Loucy (cell line): ENCODE measurements around the gene ACAN.

Experiments used
- H2AFZ ChIP-seq: fragments of 200-600 bp; sonication (generic); 2 replicates; pipeline ENCODE4 v1.6.0; 2016; ENCODE audit warnings: antibody characterized with exemption, mild to moderate bottlenecking, low read length, moderate library complexity
- H3F3A ChIP-seq: fragments of 200-600 bp; 2 replicates; pipeline ENCODE4 v1.6.0; 2016; ENCODE audit warnings: antibody characterized with exemption, low read depth, mild to moderate bottlenecking
- H3K27me3 ChIP-seq: fragments of 200-600 bp; sonication (generic); 2 replicates; pipeline ENCODE4 v1.6.1; 2014; ENCODE audit warnings: low read length, mild to moderate bottlenecking; ENCODE audit not compliant: insufficient read depth, poor library complexity, severe bottlenecking
- H3K36me3 ChIP-seq: fragments of 200-600 bp; sonication (generic); 2 replicates; pipeline ENCODE4 v1.6.1; 2016; ENCODE audit warnings: low read length; ENCODE audit not compliant: insufficient read depth
- H3K4me1 ChIP-seq: fragments of 200-600 bp; sonication (generic); 2 replicates; pipeline ENCODE4 v1.5.1; 2014; ENCODE audit warnings: low read length, mild to moderate bottlenecking; ENCODE audit not compliant: insufficient read depth, poor library complexity, severe bottlenecking
- H3K4me2 ChIP-seq: fragments of 200-600 bp; sonication (generic); 2 replicates; pipeline ENCODE4 v1.6.0; 2014; ENCODE audit warnings: antibody characterized with exemption, low read length, low read depth, mild to moderate bottlenecking; ENCODE audit not compliant: poor library complexity, severe bottlenecking
- H3K4me3 ChIP-seq: fragments of 200-600 bp; sonication (generic); 2 replicates; pipeline ENCODE4 v1.5.1; 2014; ENCODE audit warnings: low read length, mild to moderate bottlenecking, mixed read lengths; ENCODE audit not compliant: poor library complexity, severe bottlenecking
- H3K79me2 ChIP-seq: fragments of 200-600 bp; sonication (generic); 2 replicates; pipeline ENCODE4 v1.6.1; 2014; ENCODE audit warnings: low read length; ENCODE audit not compliant: insufficient read depth
- H3K9ac ChIP-seq: fragments of 200-600 bp; sonication (generic); 2 replicates; pipeline ENCODE4 v1.6.0; 2014; ENCODE audit warnings: mild to moderate bottlenecking, low read depth, low read length, moderate library complexity; ENCODE audit not compliant: poor library complexity, severe bottlenecking
- H3K9me2 ChIP-seq: fragments of 200-600 bp; sonication (generic); replicated peaks from 2 replicates; pipeline ENCODE4 v1.6.1; 2016; ENCODE audit warnings: low read depth, low read length, mixed read lengths
- H3K9me3 ChIP-seq: fragments of 200-600 bp; sonication (generic); 2 replicates; pipeline ENCODE4 v1.6.1; 2014; ENCODE audit warnings: mild to moderate bottlenecking, antibody characterized with exemption, low read length, low read depth; ENCODE audit not compliant: insufficient read depth
- H4K20me1 ChIP-seq: fragments of 200-600 bp; sonication (generic); 2 replicates; pipeline ENCODE4 v1.6.0; 2014; ENCODE audit warnings: antibody characterized with exemption, low read length, mild to moderate bottlenecking; ENCODE audit not compliant: insufficient read depth, poor library complexity, severe bottlenecking
- EZH2phosphoT487 ChIP-seq: fragments of 200-600 bp; IDR thresholded peaks from 2 replicates; pipeline ENCODE4 v1.6.1; 2018; ENCODE audit warnings: antibody characterized with exemption, mild to moderate bottlenecking, moderate library complexity, borderline replicate concordance
- TF ChIP-seq, protein P1 (sequence below): fragments of 200-600 bp; sonication (generic); conservative IDR thresholded peaks from 2 replicates; pipeline ENCODE4 v1.5.1; 2014; ENCODE audit warnings: mild to moderate bottlenecking, antibody characterized with exemption, low read length

ACAN gene

DNA sequence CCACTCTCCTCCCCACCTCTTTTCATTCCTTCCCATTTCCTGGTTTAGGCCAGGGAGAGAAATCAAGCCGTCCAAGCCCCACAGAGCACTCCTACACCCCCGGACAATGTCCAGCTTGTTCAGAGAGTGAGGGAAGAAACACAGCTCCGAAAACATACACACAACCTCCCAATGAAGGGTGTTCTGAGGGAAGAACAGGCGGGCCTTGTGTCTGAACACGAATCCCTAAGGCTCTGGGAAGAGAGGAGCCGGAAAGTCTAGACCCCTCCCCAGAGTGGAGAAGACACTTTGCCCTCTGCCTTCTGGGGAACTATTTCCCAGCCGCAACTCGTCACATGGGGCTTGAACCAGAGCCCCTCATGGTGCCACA is 30.5 kb downstream of the ACAN start:
- H3K4me3 ChIP-seq, result no peak overlapping the region
- H4K20me1 ChIP-seq, result no peaks in the 10 kb centered on the region
- TF ChIP-seq, protein P1, sequence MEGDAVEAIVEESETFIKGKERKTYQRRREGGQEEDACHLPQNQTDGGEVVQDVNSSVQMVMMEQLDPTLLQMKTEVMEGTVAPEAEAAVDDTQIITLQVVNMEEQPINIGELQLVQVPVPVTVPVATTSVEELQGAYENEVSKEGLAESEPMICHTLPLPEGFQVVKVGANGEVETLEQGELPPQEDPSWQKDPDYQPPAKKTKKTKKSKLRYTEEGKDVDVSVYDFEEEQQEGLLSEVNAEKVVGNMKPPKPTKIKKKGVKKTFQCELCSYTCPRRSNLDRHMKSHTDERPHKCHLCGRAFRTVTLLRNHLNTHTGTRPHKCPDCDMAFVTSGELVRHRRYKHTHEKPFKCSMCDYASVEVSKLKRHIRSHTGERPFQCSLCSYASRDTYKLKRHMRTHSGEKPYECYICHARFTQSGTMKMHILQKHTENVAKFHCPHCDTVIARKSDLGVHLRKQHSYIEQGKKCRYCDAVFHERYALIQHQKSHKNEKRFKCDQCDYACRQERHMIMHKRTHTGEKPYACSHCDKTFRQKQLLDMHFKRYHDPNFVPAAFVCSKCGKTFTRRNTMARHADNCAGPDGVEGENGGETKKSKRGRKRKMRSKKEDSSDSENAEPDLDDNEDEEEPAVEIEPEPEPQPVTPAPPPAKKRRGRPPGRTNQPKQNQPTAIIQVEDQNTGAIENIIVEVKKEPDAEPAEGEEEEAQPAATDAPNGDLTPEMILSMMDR, result no peak
- TF ChIP-seq EZH2phosphoT487, result no peak
- H3K9me2 ChIP-seq, result no peaks in the 10 kb centered on the region
- no peak overlapping the region for H2AFZ ChIP-seq
- H3K79me2 ChIP-seq, result no peaks in the 10 kb centered on the region
- no peaks in the 10 kb centered on the region for H3K27me3 ChIP-seq
- H3K9ac ChIP-seq, result no peak overlapping the region
- H3K36me3 ChIP-seq, result no peaks in the 10 kb centered on the region
- no peaks in the 10 kb centered on the region for H3K4me1 ChIP-seq
- no peaks in the 10 kb centered on the region for H3K9me3 ChIP-seq
- H3K4me2 ChIP-seq, result no peak overlapping the region
- no peaks in the 10 kb centered on the region for H3F3A ChIP-seq

DNA sequence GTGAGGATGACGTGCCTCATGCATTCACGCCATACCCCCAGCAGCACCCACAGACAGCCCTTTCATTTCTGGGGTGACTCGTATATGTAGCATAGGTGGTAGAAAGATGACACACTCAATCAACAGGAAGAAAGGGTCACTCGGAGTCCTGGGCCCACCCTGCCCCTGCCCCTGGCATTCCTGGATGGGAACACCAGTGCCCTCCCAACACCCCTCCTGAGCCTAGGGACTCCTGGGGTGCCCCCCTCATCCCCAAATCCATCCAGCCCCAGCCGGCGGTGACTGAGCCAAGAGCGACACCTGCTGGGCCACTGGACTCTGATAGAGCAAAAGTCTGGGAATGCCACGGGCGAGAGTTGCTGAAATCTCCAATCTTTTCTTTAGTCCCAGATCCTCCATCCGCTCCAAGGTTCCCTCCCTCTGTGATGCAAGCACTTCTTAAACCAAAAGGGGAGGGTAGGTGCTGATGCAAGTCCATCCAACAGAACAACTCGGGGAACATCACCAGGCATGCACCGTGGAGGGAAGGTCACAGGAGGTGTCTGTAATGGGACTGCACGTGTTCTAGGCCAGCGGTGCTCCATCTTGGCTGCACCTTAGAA is 31.1 kb downstream of the ACAN start:
- H4K20me1 ChIP-seq, result no peaks in the 10 kb centered on the region
- H3K27me3 ChIP-seq, result no peaks in the 10 kb centered on the region
- no peaks in the 10 kb centered on the region for H3F3A ChIP-seq
- H3K4me3 ChIP-seq, result no peak overlapping the region
- no peak overlapping the region for H3K9ac ChIP-seq
- H3K4me1 ChIP-seq, result no peaks in the 10 kb centered on the region
- no peaks in the 10 kb centered on the region for H3K9me2 ChIP-seq
- TF ChIP-seq, protein P1, result 0 out of 2 replicates have a peak, but pooled peaks have one; percentile 32
- TF ChIP-seq EZH2phosphoT487, result no peak
- H3K9me3 ChIP-seq, result no peaks in the 10 kb centered on the region
- H3K79me2 ChIP-seq, result no peaks in the 10 kb centered on the region
- H3K4me2 ChIP-seq, result no peak overlapping the region
- no peak overlapping the region; the same call in 1 of the 2 replicates for H2AFZ ChIP-seq
- H3K36me3 ChIP-seq, result no peaks in the 10 kb centered on the region

DNA sequence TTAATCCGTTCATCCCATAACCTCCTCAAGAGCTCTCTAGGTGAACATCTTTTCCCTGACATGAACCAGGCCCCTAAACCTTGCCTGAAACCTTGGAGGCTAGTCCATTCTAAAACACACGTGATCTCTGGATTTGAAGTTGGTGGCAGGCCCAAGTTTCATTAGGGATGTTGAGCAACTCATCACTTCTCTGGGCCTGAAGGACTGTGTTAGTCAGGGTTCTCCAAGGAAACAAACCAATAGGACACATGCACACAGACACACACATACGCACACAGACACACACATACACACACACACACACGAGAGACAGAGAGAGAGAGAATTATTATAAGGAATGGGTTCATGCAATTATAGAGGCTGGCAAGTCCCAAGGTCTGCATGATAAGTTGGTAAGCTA is 31.9 kb downstream of the ACAN start:
- H3K9me2 ChIP-seq, result no peaks in the 10 kb centered on the region
- no peaks in the 10 kb centered on the region for H3K9me3 ChIP-seq
- H3K36me3 ChIP-seq, result no peaks in the 10 kb centered on the region
- no peak overlapping the region for H3K9ac ChIP-seq
- no peak overlapping the region for H3K4me2 ChIP-seq
- H3K4me1 ChIP-seq, result no peaks in the 10 kb centered on the region
- H3K79me2 ChIP-seq, result no peaks in the 10 kb centered on the region
- no peaks in the 10 kb centered on the region for H4K20me1 ChIP-seq
- H3F3A ChIP-seq, result no peaks in the 10 kb centered on the region
- H2AFZ ChIP-seq, result no peak overlapping the region
- H3K27me3 ChIP-seq, result no peaks in the 10 kb centered on the region
- H3K4me3 ChIP-seq, result no peak overlapping the region
- TF ChIP-seq, protein P1, result no peak
- TF ChIP-seq EZH2phosphoT487, result no peak
